ENCODE measurements around the gene OGFR. TPM values are rescaled to one million over a fixed set of nuclear protein-coding genes. Genes with fewer than 3 reads are reported as not detected.

The OGFR gene
- total RNA-seq, 1 donor from 2014 or later = 47.2 TPM

- Mint-ChIP-seq H3K27ac (ENCODE audit: unreplicated experiment) (no peak overlapping the region), H3K4me3 (ENCODE audit: unreplicated experiment) (no peak overlapping the region), H3K27me3 (ENCODE audit: unreplicated experiment) (peaks cover 26% of the 10 kb centered on the region), H3K36me3 (ENCODE audit: unreplicated experiment) (no peaks in the 10 kb centered on the region), H3K4me1 (ENCODE audit: unreplicated experiment) (no peaks in the 10 kb centered on the region), H3K9me3 (ENCODE audit: unreplicated experiment) (no peaks in the 10 kb centered on the region)
- DNase-seq (ENCODE audit: extremely low spot score, unreplicated experiment) = no peak
- no peak for TF ChIP-seq CTCF (IDR thresholded peaks at IDR 0.05)
Observed at GRCh38 chr20:62760471-62760855, 44.2 kb upstream of the OGFR start.

- peaks cover 22% of the 10 kb centered on the region for H3K27me3 Mint-ChIP-seq (ENCODE audit: unreplicated experiment)
- no peaks in the 10 kb centered on the region for H3K36me3 Mint-ChIP-seq (ENCODE audit: unreplicated experiment)
- DNase-seq (ENCODE audit: extremely low spot score, unreplicated experiment) = no peak
- no peak overlapping the region for H3K27ac Mint-ChIP-seq (ENCODE audit: unreplicated experiment)
- TF ChIP-seq CTCF (IDR thresholded peaks at IDR 0.05) = no peak
- H3K9me3 Mint-ChIP-seq (ENCODE audit: unreplicated experiment) = no peaks in the 10 kb centered on the region
- no peak overlapping the region for H3K4me3 Mint-ChIP-seq (ENCODE audit: unreplicated experiment)
- no peaks in the 10 kb centered on the region for H3K4me1 Mint-ChIP-seq (ENCODE audit: unreplicated experiment)
Observed at GRCh38 chr20:62760856-62761758, 43.5 kb upstream of the OGFR start.

- Mint-ChIP-seq H3K36me3 (ENCODE audit: unreplicated experiment) (no peaks in the 10 kb centered on the region), H3K9me3 (ENCODE audit: unreplicated experiment) (no peaks in the 10 kb centered on the region), H3K4me1 (ENCODE audit: unreplicated experiment) (no peaks in the 10 kb centered on the region), H3K4me3 (ENCODE audit: unreplicated experiment) (no peak overlapping the region), H3K27ac (ENCODE audit: unreplicated experiment) (no peak overlapping the region), H3K27me3 (ENCODE audit: unreplicated experiment) (peaks cover 21% of the 10 kb centered on the region)
- DNase-seq (ENCODE audit: extremely low spot score, unreplicated experiment) = no peak
- TF ChIP-seq CTCF (IDR thresholded peaks at IDR 0.05) = no peak
Observed at GRCh38 chr20:62761759-62762131, 42.9 kb upstream of the OGFR start.

GRCh38 chr20:62762376-62762775 lies 42.3 kb upstream of the OGFR start:
- TF ChIP-seq CTCF (IDR thresholded peaks at IDR 0.05) = no peak
- H3K36me3 Mint-ChIP-seq (ENCODE audit: unreplicated experiment) = no peaks in the 10 kb centered on the region
- peaks cover 16% of the 10 kb centered on the region for H3K27me3 Mint-ChIP-seq (ENCODE audit: unreplicated experiment)
- no peak overlapping the region for H3K4me3 Mint-ChIP-seq (ENCODE audit: unreplicated experiment)
- H3K9me3 Mint-ChIP-seq (ENCODE audit: unreplicated experiment) = no peaks in the 10 kb centered on the region
- no peak overlapping the region for H3K27ac Mint-ChIP-seq (ENCODE audit: unreplicated experiment)
- no peaks in the 10 kb centered on the region for H3K4me1 Mint-ChIP-seq (ENCODE audit: unreplicated experiment)
- DNase-seq (ENCODE audit: extremely low spot score, unreplicated experiment) = no peak

GRCh38 chr20:62762801-62763368 lies 41.8 kb upstream of the OGFR start:
- Mint-ChIP-seq H3K9me3 (ENCODE audit: unreplicated experiment) (no peaks in the 10 kb centered on the region), H3K4me3 (ENCODE audit: unreplicated experiment) (no peak overlapping the region), H3K27ac (ENCODE audit: unreplicated experiment) (no peak overlapping the region), H3K27me3 (ENCODE audit: unreplicated experiment) (peaks cover 12% of the 10 kb centered on the region), H3K4me1 (ENCODE audit: unreplicated experiment) (no peaks in the 10 kb centered on the region), H3K36me3 (ENCODE audit: unreplicated experiment) (no peaks in the 10 kb centered on the region)
- no peak for DNase-seq (ENCODE audit: extremely low spot score, unreplicated experiment)
- no peak for TF ChIP-seq CTCF (IDR thresholded peaks at IDR 0.05)
